Endometrial microvascular endothelial cells (primary cell): ENCODE data around the gene RRH. TPM values are rescaled to one million over a fixed set of nuclear protein-coding genes. Genes with fewer than 3 reads are reported as not detected.
"Not testable (repeated sequence)": the region's sequence is repeated elsewhere in the genome, so short reads cannot be mapped to it uniquely, and the experiment has no call there.

Experiments used
- in situ Hi-C: cut with HindIII; loops from 2 replicates; pipeline ENCODE4 v1.10.0; 2017; ENCODE audit warnings: low sequenced_read_pairs, low pct_unique_long_range_greater_than_20kb; ENCODE audit errors: inconsistent ontology term
- total RNA-seq: library from RNA; depleted of rRNA; stranded (reverse); fragments of >200 nt; gene quantifications from one replicate; pipeline ENCODE4 v1.2.3, GENCODE V29; 2015; ENCODE audit errors: inconsistent ontology term

Gene RRH
- not detected for total RNA-seq

GRCh38 chr4:109827672-109828071 is at the start of gene RRH:
RRH (plus strand) TSS chr4:109827972; CDS start chr4:109828028, 56 bp downstream.
- in situ Hi-C loops, result no loop called here

GRCh38 chr4:109782092-109782491 is 45.7 kb upstream of the RRH start:
- in situ Hi-C loops, result not testable (repeated sequence)

- in situ Hi-C loops, result no loop called here
These were observed 40.9 kb upstream of the RRH start for GRCh38 chr4:109786846-109787245.

GRCh38 chr4:109787807-109788206 is 40.0 kb upstream of the RRH start:
- in situ Hi-C loops, result no loop called here

GRCh38 chr4:109795059-109795458 is 32.7 kb upstream of the RRH start:
- in situ Hi-C loops, result no loop called here

- in situ Hi-C loops, result no loop called here
These were observed 28.9 kb upstream of the RRH start for GRCh38 chr4:109798866-109799265.

- in situ Hi-C loops, result no loop called here
These were observed 26.5 kb upstream of the RRH start for GRCh38 chr4:109801099-109801789.

GRCh38 chr4:109801895-109802319 is 25.9 kb upstream of the RRH start, which contains the start of gene CFI:
CFI (minus strand) TSS chr4:109801999; CDS start chr4:109801971, 28 bp downstream.
- in situ Hi-C loops, result no loop called here

- in situ Hi-C loops, result no loop called here
These were observed 23.7 kb upstream of the RRH start for GRCh38 chr4:109803924-109804571.

- in situ Hi-C loops, result loop anchor here (10.0 kb wide), 2 partner anchors 75 to 375 kb away; partner anchors contain the start of genes PLA2G12A and SEC24B
These were observed 18.1 kb upstream of the RRH start for GRCh38 chr4:109809655-109810054.

- in situ Hi-C loops, result loop anchor here (10.0 kb wide), 2 partner anchors 76 to 376 kb away; partner anchors contain the start of genes PLA2G12A and SEC24B
These were observed 17.0 kb upstream of the RRH start for GRCh38 chr4:109810552-109811387.

- in situ Hi-C loops, result loop anchor here (10.0 kb wide), 2 partner anchors 77 to 377 kb away; partner anchors contain the start of genes PLA2G12A and SEC24B
These were observed 16.1 kb upstream of the RRH start for GRCh38 chr4:109811707-109812106.

GRCh38 chr4:109815151-109816081 is 12.4 kb upstream of the RRH start, which contains the start of gene GAR1:
GAR1 (plus strand) TSS chr4:109815762; CDS start chr4:109816165, 403 bp downstream.
- in situ Hi-C loops, result loop anchor here (10.0 kb wide), 2 partner anchors 81 to 381 kb away; partner anchors contain the start of genes PLA2G12A and SEC24B

GRCh38 chr4:109816082-109816442 is 11.7 kb upstream of the RRH start:
- in situ Hi-C loops, result loop anchor here (10.0 kb wide), 2 partner anchors 81 to 381 kb away; partner anchors contain the start of genes PLA2G12A and SEC24B

GRCh38 chr4:109816894-109817293 is 10.9 kb upstream of the RRH start:
- in situ Hi-C loops, result loop anchor here (10.0 kb wide), 2 partner anchors 82 to 382 kb away; partner anchors contain the start of genes PLA2G12A and SEC24B

- in situ Hi-C loops, result loop anchor here (10.0 kb wide), 2 partner anchors 83 to 383 kb away; partner anchors contain the start of genes PLA2G12A and SEC24B
These were observed 9.5 kb upstream of the RRH start for GRCh38 chr4:109818268-109818667.

- in situ Hi-C loops, result no loop called here
These were observed 7.2 kb upstream of the RRH start for GRCh38 chr4:109820563-109820962.

GRCh38 chr4:109821185-109821584 is 6.6 kb upstream of the RRH start:
- in situ Hi-C loops, result no loop called here
